Measurements from ENCODE around the gene ELMO3. TPM values are rescaled to one million over a fixed set of nuclear protein-coding genes. Genes with fewer than 3 reads are reported as not detected.

ELMO3 gene
- total and polyA plus RNA-seq, 2 of the 13 experiments (the other 11 are each of a cell fraction or from before 2014, with no cell fraction given) = 2.6 to 4.0 TPM

- TF ChIP-seq AFF4 (CRISPR knock-in tag; IDR thresholded peaks at IDR 0.05) (no peak), HMGA1 (CRISPR knock-in tag; conservative IDR thresholded peaks at IDR 0.05) (no peak), ZNF430 (CRISPR knock-in tag; IDR thresholded peaks at IDR 0.05) (0 out of 2 replicates have a peak, but pooled peaks have one; percentile 11), ZNF276 (CRISPR knock-in tag; IDR thresholded peaks at IDR 0.05; ENCODE audit: low read depth) (no peak), ZNF432 (CRISPR knock-in tag; IDR thresholded peaks at IDR 0.05; ENCODE audit: borderline replicate concordance) (no peak), ZNF501 (CRISPR knock-in tag; IDR thresholded peaks at IDR 0.05) (no peak), ZBTB25 (CRISPR knock-in tag; IDR thresholded peaks at IDR 0.05) (no peak), TMF1 (CRISPR knock-in tag; IDR thresholded peaks at IDR 0.05; ENCODE audit: low read depth) (no peak), ZNF235 (CRISPR knock-in tag; IDR thresholded peaks at IDR 0.05; ENCODE audit: borderline replicate concordance) (0 out of 2 replicates have a peak, but pooled peaks have one; percentile 38), ATF5 (CRISPR knock-in tag; IDR thresholded peaks at IDR 0.05; ENCODE audit: low read depth) (no peak), DMAP1 (CRISPR knock-in tag; IDR thresholded peaks at IDR 0.05) (no peak), STAG1 (CRISPR knock-in tag; IDR thresholded peaks at IDR 0.05) (no peak), RAD21 (CRISPR knock-in tag; IDR thresholded peaks at IDR 0.05) (no peak), MAFK (conservative IDR thresholded peaks at IDR 0.05 in 1 of 2, IDR thresholded peaks at IDR 0.05 in 1 of 2; ENCODE audit: low read length in 2 of 2) (no peak), NR2F1 (CRISPR knock-in tag; IDR thresholded peaks at IDR 0.05) (no peak), SP4 (CRISPR knock-in tag; IDR thresholded peaks at IDR 0.05) (no peak), HDAC2 (CRISPR knock-in tag; IDR thresholded peaks at IDR 0.05) (no peak), PCBP2 (optimal IDR thresholded peaks at IDR 0.05; ENCODE audit: low read depth, low read length, poor library complexity, severe bottlenecking) (no peak), ZNF660 (CRISPR knock-in tag; IDR thresholded peaks at IDR 0.05; ENCODE audit: borderline replicate concordance, low read depth) (no peak), ZSCAN30 (CRISPR knock-in tag; IDR thresholded peaks at IDR 0.05) (no peak), HIVEP1 (CRISPR knock-in tag; IDR thresholded peaks at IDR 0.05) (peak; percentile 67), ONECUT2 (CRISPR knock-in tag; IDR thresholded peaks at IDR 0.05) (no peak), SRY (CRISPR knock-in tag; IDR thresholded peaks at IDR 0.05) (0 out of 2 replicates have a peak, but pooled peaks have one; percentile 10)
These were observed 48.7 kb upstream of the ELMO3 start (continued) for GRCh38 chr16:67150047-67150832.

Data from HepG2 (cell line).